GM06990 (cell line): ENCODE results near the gene UQCC2.

Experiments used
- DNase-seq: peaks from one replicate; pipeline ENCODE4 v3.0.0-alpha.2; 2011; ENCODE audit not compliant: insufficient read length; ENCODE audit errors: extremely low read depth
- H3K27me3 ChIP-seq: replicated peaks from 2 replicates; pipeline ENCODE4 v1.6.0; 2011; ENCODE audit warnings: low read length; ENCODE audit not compliant: control insufficient read depth, insufficient read depth
- H3K36me3 ChIP-seq: 2 replicates; pipeline ENCODE4 v1.5.1; 2011; ENCODE audit warnings: low read length; ENCODE audit not compliant: control insufficient read depth, insufficient read depth
- H3K4me3 ChIP-seq: replicated peaks from 2 replicates; pipeline ENCODE4 v1.5.1; 2011; ENCODE audit warnings: low read depth, mild to moderate bottlenecking, control low read depth, low read length
- CTCF ChIP-seq: IDR thresholded peaks from 2 replicates; pipeline ENCODE4 v1.5.1; 2011; ENCODE audit warnings: low read length, control low read depth, mild to moderate bottlenecking, inconsistent platforms; ENCODE audit not compliant: insufficient read depth, poor library complexity, severe bottlenecking

The UQCC2 gene

GRCh38 chr6:33684983-33685382 is 26.5 kb downstream of the UQCC2 start:
- DNase-seq: no peak
- TF ChIP-seq CTCF: no peak
- no peaks in the 10 kb centered on the region for H3K27me3 ChIP-seq
- peaks cover 45% of the 10 kb centered on the region for H3K36me3 ChIP-seq
- H3K4me3 ChIP-seq: no peak overlapping the region

GRCh38 chr6:33684428-33684896 is 27.0 kb downstream of the UQCC2 start:
- TF ChIP-seq CTCF: no peak
- no peak overlapping the region for H3K4me3 ChIP-seq
- peaks cover 40% of the 10 kb centered on the region for H3K36me3 ChIP-seq
- no peak for DNase-seq
- no peaks in the 10 kb centered on the region for H3K27me3 ChIP-seq

- Histone ChIP-seq H3K4me3 (no peak overlapping the region), H3K27me3 (no peaks in the 10 kb centered on the region), H3K36me3 (peaks cover 38% of the 10 kb centered on the region)
- no peak for DNase-seq
- no peak for TF ChIP-seq CTCF
Measured at GRCh38 chr6:33683576-33684427, 27.7 kb downstream of the UQCC2 start.

- Histone ChIP-seq H3K36me3 (peaks cover 37% of the 10 kb centered on the region), H3K4me3 (no peak overlapping the region), H3K27me3 (no peaks in the 10 kb centered on the region)
- TF ChIP-seq CTCF: no peak
- no peak for DNase-seq
Measured at GRCh38 chr6:33683051-33683571, 28.4 kb downstream of the UQCC2 start.

- peaks cover 39% of the 10 kb centered on the region for H3K36me3 ChIP-seq
- no peak overlapping the region for H3K4me3 ChIP-seq
- no peaks in the 10 kb centered on the region for H3K27me3 ChIP-seq
- TF ChIP-seq CTCF: no peak
- no peak for DNase-seq
Measured at GRCh38 chr6:33682341-33682740, 29.2 kb downstream of the UQCC2 start.
